Mesenchymal stem cell (in vitro differentiated cells and primary cell): ENCODE measurements around the gene FAM221B.
A peak's percentile ranks its signal among the peaks of the same experiment; 100 is the strongest.

ENCODE experiments used
- DNase-seq: peaks from one replicate; pipeline ENCODE4 v3.0.0-alpha.2; 2013
- H2AFZ ChIP-seq: one replicate; pipeline ENCODE4 v1.6.1; 2013; ENCODE audit warnings: low read depth, mild to moderate bottlenecking, control low read depth, inconsistent platforms, low read length, moderate library complexity
- H2AK5ac ChIP-seq: 2 replicates; pipeline ENCODE4 v1.6.1; 2013; ENCODE audit warnings: low read length, moderate library complexity, mild to moderate bottlenecking, inconsistent platforms; ENCODE audit not compliant: severe bottlenecking
- H2BK120ac ChIP-seq: one replicate; pipeline ENCODE4 v1.6.1; 2013; ENCODE audit warnings: low read depth, mild to moderate bottlenecking, inconsistent platforms, low read length, moderate library complexity
- H2BK12ac ChIP-seq, 2 experiments: one replicate each; pipeline ENCODE4 v1.6.1; 2013; ENCODE audit warnings: inconsistent platforms in 2 of 2, low read length in 2 of 2, mild to moderate bottlenecking in 2 of 2, moderate library complexity in 2 of 2, control low read depth in 1 of 2
- H2BK15ac ChIP-seq: one replicate; pipeline ENCODE4 v1.6.1; 2013; ENCODE audit warnings: mild to moderate bottlenecking, low read depth, inconsistent platforms; ENCODE audit not compliant: poor library complexity, severe bottlenecking
- H2BK5ac ChIP-seq: 2 replicates; pipeline ENCODE4 v1.6.1; 2013; ENCODE audit warnings: low read depth, mild to moderate bottlenecking, low read length, control low read depth, inconsistent platforms; ENCODE audit not compliant: poor library complexity, severe bottlenecking
- H3K14ac ChIP-seq, 2 experiments: one replicate each; pipeline ENCODE4 v1.6.1; 2013; ENCODE audit warnings: inconsistent platforms in 2 of 2, low read length in 2 of 2, control low read depth in 1 of 2, mild to moderate bottlenecking in 1 of 2, moderate library complexity in 1 of 2
- H3K18ac ChIP-seq, 2 experiments: one replicate each; pipeline ENCODE4 v1.6.1; 2013; ENCODE audit warnings: inconsistent platforms in 2 of 2, low read length in 2 of 2, control low read depth in 1 of 2, low read depth in 1 of 2, mild to moderate bottlenecking in 1 of 2
- H3K23ac ChIP-seq, 2 experiments: one replicate each; pipeline ENCODE4 v1.6.1; 2013; ENCODE audit warnings: inconsistent platforms in 2 of 2, low read length in 2 of 2, mild to moderate bottlenecking in 2 of 2, moderate library complexity in 2 of 2, control low read depth in 1 of 2
- H3K27ac ChIP-seq: 2 replicates; pipeline ENCODE4 v1.5.1; 2013; ENCODE audit warnings: mild to moderate bottlenecking, moderate library complexity, low read length, control low read depth, inconsistent platforms; ENCODE audit not compliant: poor library complexity, severe bottlenecking
- H3K27me3 ChIP-seq, 2 experiments: 2 replicates each; pipeline versions ENCODE4 v1.6.1 to v1.7.0; 2013; ENCODE audit warnings: low read length in 2 of 2, mild to moderate bottlenecking in 2 of 2, moderate library complexity in 2 of 2, control low read depth in 1 of 2, inconsistent platforms in 1 of 2; ENCODE audit not compliant: control insufficient read depth in 1 of 2, insufficient read depth in 1 of 2
- H3K36me3 ChIP-seq, 2 experiments: 2 replicates each; pipeline versions ENCODE4 v1.6.1 to v1.7.0; 2013; ENCODE audit warnings: low read length in 2 of 2, control low read depth in 1 of 2, inconsistent platforms in 1 of 2, low read depth in 1 of 2, mild to moderate bottlenecking in 1 of 2; ENCODE audit not compliant: insufficient read depth in 2 of 2, control insufficient read depth in 1 of 2
- H3K4ac ChIP-seq, 2 experiments: one replicate each; pipeline ENCODE4 v1.6.1; 2013; ENCODE audit warnings: inconsistent platforms in 2 of 2, low read length in 2 of 2, mild to moderate bottlenecking in 2 of 2, moderate library complexity in 2 of 2, control low read depth in 1 of 2, low read depth in 1 of 2
- H3K4me1 ChIP-seq: 2 replicates; pipeline ENCODE4 v1.6.1; 2013; ENCODE audit warnings: low read depth, low read length, control low read depth; ENCODE audit not compliant: control insufficient read depth, insufficient read depth
- H3K4me2 ChIP-seq: 2 replicates; pipeline ENCODE4 v1.6.1; 2013; ENCODE audit warnings: low read length, mild to moderate bottlenecking, inconsistent platforms; ENCODE audit not compliant: poor library complexity, severe bottlenecking
- H3K4me3 ChIP-seq, 2 experiments: 2 replicates each; pipeline versions ENCODE4 v1.5.1 to v1.7.0; 2013; ENCODE audit warnings: low read length in 2 of 2, mild to moderate bottlenecking in 2 of 2, control low read depth in 1 of 2, low read depth in 1 of 2; ENCODE audit not compliant: insufficient read depth in 1 of 2
- H3K79me1 ChIP-seq: replicated peaks from 2 replicates; pipeline ENCODE4 v1.6.1; 2013; ENCODE audit warnings: mild to moderate bottlenecking, control low read depth, low read length, inconsistent platforms; ENCODE audit not compliant: poor library complexity, severe bottlenecking
- H3K9ac ChIP-seq: 2 replicates; pipeline ENCODE4 v1.7.0; 2013; ENCODE audit warnings: mild to moderate bottlenecking, low read length, moderate library complexity
- H3K9me3 ChIP-seq: 2 replicates; pipeline ENCODE4 v1.7.0; 2013; ENCODE audit warnings: mild to moderate bottlenecking, low read length; ENCODE audit not compliant: control insufficient read depth
- H4K8ac ChIP-seq: one replicate; pipeline ENCODE4 v1.6.1; 2013; ENCODE audit warnings: inconsistent platforms, mild to moderate bottlenecking, low read length, moderate library complexity
- H4K91ac ChIP-seq: one replicate; pipeline ENCODE4 v1.6.1; 2013; ENCODE audit warnings: mild to moderate bottlenecking, low read length, inconsistent platforms
- WGBS: methylation state at CpG from one replicate; pipeline ENCODE4 v1.1.7; 2013; ENCODE audit warnings: mixed read lengths; 5-methylcytosine and 5-hydroxymethylcytosine counted together

The FAM221B gene

GRCh38 chr9:35847792-35848572 lies 19.4 kb upstream of the FAM221B start:
- Histone ChIP-seq H3K27me3 (no peaks in the 10 kb centered on the region), H3K4me1 (peaks cover 4% of the 10 kb centered on the region), H3K9ac (peak overlapping the region; percentile 68), H2AFZ (no peak overlapping the region), H3K18ac (peak overlapping the region in 1 of 2 experiments; percentile 14), H3K4me3 (peak overlapping the region in 1 of 2 experiments; percentile 48), H3K14ac (no peak overlapping the region), H4K91ac (no peak overlapping the region), H2BK120ac (no peak overlapping the region), H3K4ac (peak overlapping the region in 1 of 2 experiments; percentile 50), H2AK5ac (no peak overlapping the region), H2BK5ac (no peak overlapping the region), H3K23ac (no peak overlapping the region), H4K8ac (no peak overlapping the region), H3K79me1 (no peaks in the 10 kb centered on the region), H2BK12ac (no peak overlapping the region), H3K9me3 (no peaks in the 10 kb centered on the region), H3K4me2 (no peak overlapping the region), H3K27ac (peak overlapping the region; percentile 11), H2BK15ac (no peak overlapping the region), H3K36me3 (peaks cover 19 to 21% of the 10 kb centered on the region in 2 experiments)
- 57% methylated on average over 3 of the region's 4 CpGs for WGBS
- peak; percentile 74 for DNase-seq

GRCh38 chr9:35845824-35846771 lies 17.6 kb upstream of the FAM221B start:
- H3K4me3 ChIP-seq = no peak overlapping the region
- H2BK15ac ChIP-seq = no peak overlapping the region
- no peaks in the 10 kb centered on the region for H3K9me3 ChIP-seq
- H3K4me2 ChIP-seq = no peak overlapping the region
- peak overlapping the region in 1 of 2 experiments; percentile 28 for H3K4ac ChIP-seq
- H3K79me1 ChIP-seq = peaks cover 2% of the 10 kb centered on the region
- H3K27me3 ChIP-seq = no peaks in the 10 kb centered on the region
- peak overlapping the region in 1 of 2 experiments; percentile 58 for H2BK12ac ChIP-seq
- peak overlapping the region in 1 of 2 experiments; percentile 75 for H3K23ac ChIP-seq
- H4K8ac ChIP-seq = no peak overlapping the region
- no peak overlapping the region for H3K27ac ChIP-seq
- H3K36me3 ChIP-seq = peaks cover 21 to 27% of the 10 kb centered on the region in 2 experiments
- H3K9ac ChIP-seq = peak overlapping the region; percentile 7
- H4K91ac ChIP-seq = peak overlapping the region; percentile 79
- H2BK5ac ChIP-seq = no peak overlapping the region
- WGBS = 42% methylated on average over 50 of the region's 53 CpGs
- H2AFZ ChIP-seq = no peak overlapping the region
- peaks cover 4% of the 10 kb centered on the region for H3K4me1 ChIP-seq
- peak overlapping the region in 1 of 2 experiments; percentile 68 for H3K14ac ChIP-seq
- DNase-seq = no peak
- peak overlapping the region in 1 of 2 experiments; percentile 37 for H3K18ac ChIP-seq
- H2BK120ac ChIP-seq = no peak overlapping the region
- no peak overlapping the region for H2AK5ac ChIP-seq

GRCh38 chr9:35844628-35845270 lies 16.2 kb upstream of the FAM221B start:
- H2BK12ac ChIP-seq = no peak overlapping the region
- H2BK5ac ChIP-seq = no peak overlapping the region
- peak overlapping the region; percentile 65 for H3K9ac ChIP-seq
- H3K14ac ChIP-seq = no peak overlapping the region
- 49% methylated on average over 7 of the region's 7 CpGs for WGBS
- H2AFZ ChIP-seq = no peak overlapping the region
- no peak overlapping the region for H3K4ac ChIP-seq
- no peak overlapping the region for H3K23ac ChIP-seq
- H3K18ac ChIP-seq = no peak overlapping the region
- H2BK15ac ChIP-seq = no peak overlapping the region
- H2AK5ac ChIP-seq = no peak overlapping the region
- no peaks in the 10 kb centered on the region for H3K9me3 ChIP-seq
- H4K91ac ChIP-seq = no peak overlapping the region
- H4K8ac ChIP-seq = no peak overlapping the region
- H3K79me1 ChIP-seq = peaks cover 2% of the 10 kb centered on the region
- peaks cover 4% of the 10 kb centered on the region for H3K4me1 ChIP-seq
- H2BK120ac ChIP-seq = no peak overlapping the region
- H3K4me2 ChIP-seq = no peak overlapping the region
- peaks cover 21 to 28% of the 10 kb centered on the region in 2 experiments for H3K36me3 ChIP-seq
- no peaks in the 10 kb centered on the region for H3K27me3 ChIP-seq
- H3K27ac ChIP-seq = no peak overlapping the region
- H3K4me3 ChIP-seq = peak overlapping the region in 1 of 2 experiments; percentile 31
- peak; percentile 84 for DNase-seq
